ENCODE results near the gene POFUT2.

The POFUT2 gene

GRCh38 chr21:45261093-45261492 lies 26.6 kb downstream of the POFUT2 start:
- TF ChIP-seq, protein P1, sequence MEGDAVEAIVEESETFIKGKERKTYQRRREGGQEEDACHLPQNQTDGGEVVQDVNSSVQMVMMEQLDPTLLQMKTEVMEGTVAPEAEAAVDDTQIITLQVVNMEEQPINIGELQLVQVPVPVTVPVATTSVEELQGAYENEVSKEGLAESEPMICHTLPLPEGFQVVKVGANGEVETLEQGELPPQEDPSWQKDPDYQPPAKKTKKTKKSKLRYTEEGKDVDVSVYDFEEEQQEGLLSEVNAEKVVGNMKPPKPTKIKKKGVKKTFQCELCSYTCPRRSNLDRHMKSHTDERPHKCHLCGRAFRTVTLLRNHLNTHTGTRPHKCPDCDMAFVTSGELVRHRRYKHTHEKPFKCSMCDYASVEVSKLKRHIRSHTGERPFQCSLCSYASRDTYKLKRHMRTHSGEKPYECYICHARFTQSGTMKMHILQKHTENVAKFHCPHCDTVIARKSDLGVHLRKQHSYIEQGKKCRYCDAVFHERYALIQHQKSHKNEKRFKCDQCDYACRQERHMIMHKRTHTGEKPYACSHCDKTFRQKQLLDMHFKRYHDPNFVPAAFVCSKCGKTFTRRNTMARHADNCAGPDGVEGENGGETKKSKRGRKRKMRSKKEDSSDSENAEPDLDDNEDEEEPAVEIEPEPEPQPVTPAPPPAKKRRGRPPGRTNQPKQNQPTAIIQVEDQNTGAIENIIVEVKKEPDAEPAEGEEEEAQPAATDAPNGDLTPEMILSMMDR (IDR thresholded peaks at IDR 0.05; ENCODE audit: control insufficient read depth, insufficient read depth, low read depth, low read length, missing control alignments), result no peak
- DNase-seq (ENCODE audit: low read depth), result no peak
- no peak overlapping the region for H3K4me3 ChIP-seq (ENCODE audit: control insufficient read depth, low read depth, low read length)

DNA sequence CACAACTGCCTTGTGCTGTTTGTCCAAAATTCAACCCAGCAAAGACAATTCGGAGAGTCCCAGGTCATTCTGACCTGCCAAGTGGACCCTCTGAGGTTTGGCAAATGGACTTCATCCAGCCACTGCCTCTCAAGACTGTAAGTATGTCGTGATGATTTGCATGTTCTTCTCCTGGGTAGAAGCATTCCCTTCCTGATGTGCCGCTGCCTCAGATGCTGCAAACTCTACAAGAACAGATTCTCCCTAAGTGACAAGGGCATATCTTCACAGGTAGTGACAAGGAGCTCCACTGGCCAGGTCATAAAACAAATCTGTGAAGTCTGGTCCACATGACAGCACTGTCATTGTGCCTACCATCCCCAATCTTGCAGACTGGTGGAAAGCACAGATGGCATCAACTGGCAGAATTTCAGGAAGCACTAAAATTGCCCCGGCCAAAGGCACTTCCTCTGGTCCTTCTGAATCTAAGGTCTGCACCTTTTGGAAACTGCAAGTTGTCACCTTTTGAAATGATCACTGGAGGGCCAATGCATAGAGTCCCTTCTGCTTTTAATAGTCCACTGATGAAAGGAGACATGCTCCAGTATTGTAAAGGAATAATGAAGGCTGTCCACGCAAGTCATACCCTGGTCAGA lies 27.4 kb downstream of the POFUT2 start:
- TF ChIP-seq, protein P1 (IDR thresholded peaks at IDR 0.05; ENCODE audit: control insufficient read depth, insufficient read depth, low read depth, low read length, missing control alignments), result no peak
- H3K4me3 ChIP-seq (ENCODE audit: control insufficient read depth, low read depth, low read length), result no peak overlapping the region
- DNase-seq (ENCODE audit: low read depth), result no peak

- no peak overlapping the region for H3K4me3 ChIP-seq (ENCODE audit: control insufficient read depth, low read depth, low read length)
- TF ChIP-seq, protein P1 (IDR thresholded peaks at IDR 0.05; ENCODE audit: control insufficient read depth, insufficient read depth, low read depth, low read length, missing control alignments), result no peak
- DNase-seq (ENCODE audit: low read depth), result no peak
Observed at GRCh38 chr21:45259206-45259840, 28.4 kb downstream of the POFUT2 start.

DNA sequence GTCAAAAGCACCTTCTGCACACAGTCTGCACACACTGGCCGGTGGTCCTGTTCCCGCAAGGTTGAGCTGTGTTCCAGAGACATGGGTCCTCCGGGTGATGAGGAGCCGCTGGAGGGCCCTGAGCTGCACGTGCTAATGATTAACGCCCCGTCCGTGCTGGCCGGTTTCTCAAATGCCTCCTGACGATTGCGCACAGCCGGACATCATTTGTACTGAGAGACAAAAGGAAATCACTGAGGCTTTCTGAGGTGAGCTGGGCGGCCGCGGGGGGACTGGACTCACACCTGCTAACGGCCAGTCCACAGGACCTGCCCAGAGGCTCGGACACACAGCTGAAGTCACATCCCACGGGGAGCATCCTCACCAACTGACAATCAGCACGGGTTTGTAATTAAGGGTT lies 29.2 kb downstream of the POFUT2 start:
- H3K4me3 ChIP-seq (ENCODE audit: control insufficient read depth, low read depth, low read length), result no peak overlapping the region
- DNase-seq (ENCODE audit: low read depth), result no peak

DNA sequence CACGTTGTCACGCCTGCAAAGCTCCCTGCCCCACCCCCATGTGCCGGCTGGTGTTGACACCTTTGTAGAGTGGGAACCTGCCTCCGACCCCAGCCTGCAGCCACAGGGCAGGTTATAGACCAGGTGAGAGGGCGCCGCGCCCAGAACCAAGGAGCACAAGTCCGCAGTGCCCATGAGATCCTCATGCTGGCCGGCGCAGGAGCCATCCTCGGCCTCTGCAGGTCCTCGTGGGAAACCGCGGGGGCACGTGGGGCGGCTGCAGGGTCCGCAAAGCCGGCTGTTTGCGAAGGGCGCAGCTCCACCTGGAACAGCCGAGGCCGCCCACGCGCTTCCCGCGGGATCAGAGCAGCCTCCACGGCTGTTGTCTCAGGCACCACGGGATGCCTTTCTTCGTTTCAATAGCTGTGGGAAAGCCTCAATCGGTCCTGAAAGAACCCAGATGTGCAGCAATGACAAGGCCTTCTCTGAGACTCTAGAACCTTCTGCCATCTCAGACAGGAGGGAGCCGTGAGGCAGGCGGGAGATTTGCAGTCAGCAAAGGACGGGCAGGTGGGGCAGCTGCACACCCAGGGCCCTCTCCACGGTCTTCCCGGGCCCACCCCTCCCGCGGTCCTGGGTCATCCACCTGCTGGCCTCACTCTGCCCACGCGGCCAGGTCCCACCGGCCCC lies 29.9 kb downstream of the POFUT2 start:
- H3K4me3 ChIP-seq (ENCODE audit: control insufficient read depth, low read depth, low read length), result no peak overlapping the region
- TF ChIP-seq, protein P1 (IDR thresholded peaks at IDR 0.05; ENCODE audit: control insufficient read depth, insufficient read depth, low read depth, low read length, missing control alignments), result no peak
- no peak for DNase-seq (ENCODE audit: low read depth)

More for the DNA sequence above, 29.2 kb downstream of the POFUT2 start:
- TF ChIP-seq, protein P1 (IDR thresholded peaks at IDR 0.05; ENCODE audit: control insufficient read depth, insufficient read depth, low read depth, low read length, missing control alignments), result no peak

GRCh38 chr21:45256912-45257672 lies 30.6 kb downstream of the POFUT2 start:
- no peak for DNase-seq (ENCODE audit: low read depth)
- TF ChIP-seq, protein P1 (IDR thresholded peaks at IDR 0.05; ENCODE audit: control insufficient read depth, insufficient read depth, low read depth, low read length, missing control alignments), result no peak
- no peak overlapping the region for H3K4me3 ChIP-seq (ENCODE audit: control insufficient read depth, low read depth, low read length)
